ENCODE results near the gene FUT8.

Gene FUT8

DNA sequence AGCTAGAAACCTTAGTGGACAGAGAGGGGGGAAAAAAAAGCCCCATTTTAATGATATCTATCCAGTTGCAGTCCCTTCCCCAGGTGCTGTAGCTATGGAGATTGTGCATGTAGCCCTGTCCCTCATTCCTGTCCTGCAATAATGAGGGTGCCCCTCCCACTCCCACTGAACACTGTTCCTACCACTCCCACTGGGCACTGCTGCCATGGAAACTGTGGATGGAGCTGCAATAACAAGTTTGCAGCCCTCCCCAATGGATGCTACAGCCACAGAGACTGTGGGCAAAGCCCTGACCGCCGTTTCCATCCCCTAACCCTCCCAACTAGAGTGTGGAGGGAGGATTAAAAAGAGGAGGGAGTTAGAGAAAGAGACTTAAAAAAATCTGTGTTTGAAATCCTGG lies 238.3 kb downstream of the FUT8 start:
- no peak for DNase-seq (ENCODE audit: extremely low read depth, low read depth)
- TF ChIP-seq, protein P1, sequence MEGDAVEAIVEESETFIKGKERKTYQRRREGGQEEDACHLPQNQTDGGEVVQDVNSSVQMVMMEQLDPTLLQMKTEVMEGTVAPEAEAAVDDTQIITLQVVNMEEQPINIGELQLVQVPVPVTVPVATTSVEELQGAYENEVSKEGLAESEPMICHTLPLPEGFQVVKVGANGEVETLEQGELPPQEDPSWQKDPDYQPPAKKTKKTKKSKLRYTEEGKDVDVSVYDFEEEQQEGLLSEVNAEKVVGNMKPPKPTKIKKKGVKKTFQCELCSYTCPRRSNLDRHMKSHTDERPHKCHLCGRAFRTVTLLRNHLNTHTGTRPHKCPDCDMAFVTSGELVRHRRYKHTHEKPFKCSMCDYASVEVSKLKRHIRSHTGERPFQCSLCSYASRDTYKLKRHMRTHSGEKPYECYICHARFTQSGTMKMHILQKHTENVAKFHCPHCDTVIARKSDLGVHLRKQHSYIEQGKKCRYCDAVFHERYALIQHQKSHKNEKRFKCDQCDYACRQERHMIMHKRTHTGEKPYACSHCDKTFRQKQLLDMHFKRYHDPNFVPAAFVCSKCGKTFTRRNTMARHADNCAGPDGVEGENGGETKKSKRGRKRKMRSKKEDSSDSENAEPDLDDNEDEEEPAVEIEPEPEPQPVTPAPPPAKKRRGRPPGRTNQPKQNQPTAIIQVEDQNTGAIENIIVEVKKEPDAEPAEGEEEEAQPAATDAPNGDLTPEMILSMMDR (IDR thresholded peaks at IDR 0.05; ENCODE audit: low read depth, low read length, missing control alignments), result no peak
- H3K4me3 ChIP-seq (replicated peaks; ENCODE audit: low read depth, low read length), result no peak overlapping the region

DNA sequence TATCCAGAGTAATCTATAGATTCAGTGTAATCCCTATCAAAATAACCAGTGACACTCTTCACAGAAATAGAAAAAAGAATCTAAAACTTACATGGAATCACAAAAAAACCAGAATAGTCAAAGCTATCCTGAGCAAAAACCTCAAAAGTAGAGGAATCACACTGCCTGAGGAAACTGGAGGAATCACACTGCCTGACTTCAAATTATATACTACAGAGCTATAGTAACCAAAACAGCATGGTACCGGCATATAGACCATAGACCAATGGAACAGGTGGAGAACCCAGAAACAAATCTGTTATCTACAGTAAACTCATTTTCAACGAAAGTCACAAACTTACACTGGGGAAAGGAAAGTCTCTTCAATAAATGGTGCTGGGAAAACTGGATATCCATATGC lies 244.0 kb downstream of the FUT8 start:
- no peak overlapping the region for H3K4me3 ChIP-seq (replicated peaks; ENCODE audit: low read depth, low read length)
- no peak for DNase-seq (ENCODE audit: extremely low read depth, low read depth)
- TF ChIP-seq, protein P1 (IDR thresholded peaks at IDR 0.05; ENCODE audit: low read depth, low read length, missing control alignments), result no peak

DNA sequence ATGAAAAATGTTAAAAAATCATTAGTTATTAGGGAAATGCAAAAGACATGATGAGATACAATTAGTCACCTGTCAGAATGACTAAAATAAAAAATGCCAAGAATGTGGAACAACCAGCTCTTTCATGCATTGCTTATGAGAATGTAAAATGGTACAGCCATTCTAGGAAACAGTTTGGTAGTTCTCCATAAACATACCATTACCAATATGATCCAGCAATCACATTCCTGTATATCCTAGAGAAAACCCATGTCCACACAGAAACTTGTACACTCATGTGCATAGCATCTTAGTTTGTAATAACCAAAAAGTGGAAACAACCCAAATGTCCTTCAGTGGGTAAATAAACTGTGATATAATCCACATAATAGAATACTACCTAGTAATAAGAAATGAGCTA lies 245.7 kb downstream of the FUT8 start:
- no peak for DNase-seq (ENCODE audit: extremely low read depth, low read depth)
- TF ChIP-seq, protein P1 (IDR thresholded peaks at IDR 0.05; ENCODE audit: low read depth, low read length, missing control alignments), result no peak
- no peak overlapping the region for H3K4me3 ChIP-seq (replicated peaks; ENCODE audit: low read depth, low read length)

DNA sequence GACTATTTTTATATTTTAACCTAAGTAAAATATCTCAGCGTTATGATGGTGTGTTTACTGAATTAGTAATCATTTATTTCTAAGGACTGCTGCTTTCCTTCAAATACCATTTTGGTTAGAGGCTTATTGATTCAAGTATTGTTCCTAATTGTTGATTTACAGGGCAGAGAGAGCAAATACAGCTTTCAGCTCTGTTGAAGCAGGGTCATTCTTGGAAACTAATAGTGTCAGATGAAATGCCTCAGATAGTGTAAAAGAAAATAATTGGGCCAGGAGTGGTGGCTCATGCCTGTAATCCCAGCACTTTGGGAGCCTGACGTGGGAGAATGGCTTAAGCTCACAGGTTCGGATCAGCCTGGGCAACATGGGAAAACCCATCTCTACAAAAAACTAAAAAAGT lies 249.3 kb downstream of the FUT8 start:
- TF ChIP-seq, protein P1 (IDR thresholded peaks at IDR 0.05; ENCODE audit: low read depth, low read length, missing control alignments), result no peak
- H3K4me3 ChIP-seq (replicated peaks; ENCODE audit: low read depth, low read length), result no peak overlapping the region
- no peak for DNase-seq (ENCODE audit: extremely low read depth, low read depth)

DNA sequence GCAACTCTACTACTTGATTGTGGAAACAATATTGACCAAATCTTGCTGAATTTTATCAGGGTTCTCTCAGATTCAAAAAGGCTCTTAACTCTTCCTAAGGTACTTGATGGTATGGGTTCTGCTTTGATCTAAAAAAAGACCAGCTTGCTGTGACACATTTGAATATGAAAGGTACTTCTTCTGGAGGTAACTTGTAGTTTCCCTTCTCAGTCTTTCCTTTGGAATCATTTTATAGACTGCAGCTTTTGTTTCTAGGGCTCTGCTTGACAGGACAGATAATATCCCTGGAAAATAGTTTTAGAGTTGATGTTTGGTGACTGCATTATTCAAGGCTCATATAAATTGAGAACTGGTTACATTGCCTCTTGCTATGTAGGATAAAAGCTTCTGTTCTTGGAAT lies 251.9 kb downstream of the FUT8 start:
- DNase-seq (ENCODE audit: extremely low read depth, low read depth), result no peak

DNA sequence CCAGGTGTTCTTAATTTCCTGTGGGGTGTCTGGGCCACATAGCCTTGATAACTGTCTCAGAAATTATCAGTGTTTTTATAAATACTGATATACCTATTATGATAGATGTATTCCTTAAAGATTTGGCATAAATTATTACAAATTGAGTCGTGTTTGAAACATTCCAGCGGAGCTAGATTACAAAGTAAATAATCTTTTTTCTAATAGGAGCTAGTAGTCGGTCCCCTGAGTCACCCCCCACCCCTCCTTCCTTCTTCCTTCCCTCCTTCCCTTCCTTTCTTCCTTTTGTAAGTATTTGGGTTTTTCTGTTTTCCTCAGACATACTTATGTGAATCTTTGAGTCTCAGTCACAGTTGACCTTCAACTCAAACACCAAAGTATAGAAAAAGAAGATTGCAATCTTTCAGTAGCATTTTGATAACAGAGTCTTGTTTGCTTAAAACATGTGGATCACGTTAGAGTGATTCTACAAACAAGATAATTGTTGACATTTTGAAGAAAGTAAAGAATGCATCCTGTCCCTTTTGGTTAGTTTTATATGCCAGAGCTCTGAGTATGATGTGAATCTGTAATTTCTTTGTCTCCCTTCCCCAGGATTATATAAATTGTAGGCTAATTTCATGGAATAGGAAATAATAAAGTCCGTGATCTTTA lies 264.0 kb downstream of the FUT8 start:
- TF ChIP-seq, protein P1 (IDR thresholded peaks at IDR 0.05; ENCODE audit: low read depth, low read length, missing control alignments), result no peak
- DNase-seq (ENCODE audit: extremely low read depth, low read depth), result no peak
- H3K4me3 ChIP-seq (replicated peaks; ENCODE audit: low read depth, low read length), result no peak overlapping the region

More for the DNA sequence above, 251.9 kb downstream of the FUT8 start:
- TF ChIP-seq, protein P1 (IDR thresholded peaks at IDR 0.05; ENCODE audit: low read depth, low read length, missing control alignments), result no peak
- no peak overlapping the region for H3K4me3 ChIP-seq (replicated peaks; ENCODE audit: low read depth, low read length)

DNA sequence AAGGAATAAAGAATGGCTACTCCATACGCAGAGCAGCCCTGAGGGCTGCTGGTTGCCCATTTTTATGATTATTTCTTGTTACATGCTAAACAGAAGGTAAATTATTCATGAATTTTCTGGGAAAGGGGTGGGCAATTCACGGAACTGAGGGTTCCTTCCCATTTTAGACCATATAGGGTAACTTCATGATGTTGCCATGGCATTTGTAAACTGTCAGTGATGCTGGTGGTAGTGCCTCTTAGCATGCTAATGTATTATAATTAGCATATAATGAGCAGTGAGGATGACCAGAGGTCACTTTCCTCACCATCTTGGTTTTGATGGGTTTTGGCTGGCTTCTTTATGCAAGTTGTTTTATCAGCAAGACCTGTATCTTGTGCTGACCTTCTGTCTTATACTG lies 273.0 kb downstream of the FUT8 start:
- H3K4me3 ChIP-seq (replicated peaks; ENCODE audit: low read depth, low read length), result no peak overlapping the region
- TF ChIP-seq, protein P1 (IDR thresholded peaks at IDR 0.05; ENCODE audit: low read depth, low read length, missing control alignments), result no peak
- DNase-seq (ENCODE audit: extremely low read depth, low read depth), result no peak
